Smooth muscle cell (in vitro differentiated cells): ENCODE measurements around the gene ARRB1. TPM values are rescaled to one million over a fixed set of nuclear protein-coding genes. Genes with fewer than 3 reads are reported as not detected.

Source experiments
- DNase-seq: peaks from one replicate; lab custom pipeline; 2025; ENCODE audit not compliant: unreplicated experiment; lab: John Stamatoyannopoulos, UW
- H2AFZ ChIP-seq: fragments of 200-600 bp; sonication (generic); 2 replicates; pipeline ENCODE4 v1.6.0; 2016; ENCODE audit warnings: antibody characterized with exemption, low read depth, mild to moderate bottlenecking
- H3F3A ChIP-seq: fragments of 200-600 bp; sonication (generic); 2 replicates; pipeline ENCODE4 v1.6.0; 2017; ENCODE audit warnings: antibody characterized with exemption, low read depth
- H3K27ac ChIP-seq: fragments of 200-600 bp; sonication (generic); 2 replicates; pipeline ENCODE4 v1.5.1; 2016; ENCODE audit warnings: low read depth, mild to moderate bottlenecking
- H3K27me3 ChIP-seq: fragments of 200-600 bp; sonication (generic); 2 replicates; pipeline ENCODE4 v1.6.1; 2016; ENCODE audit warnings: low read depth, mild to moderate bottlenecking
- H3K36me3 ChIP-seq: fragments of 200-600 bp; sonication (generic); 2 replicates; pipeline ENCODE4 v1.5.1; 2016; ENCODE audit warnings: low read depth
- H3K4me1 ChIP-seq: fragments of 200-600 bp; sonication (generic); 2 replicates; pipeline ENCODE4 v1.5.1; 2016; ENCODE audit warnings: low read depth
- H3K4me2 ChIP-seq: fragments of 200-600 bp; sonication (generic); 2 replicates; pipeline ENCODE4 v1.6.0; 2016; ENCODE audit warnings: mild to moderate bottlenecking
- H3K4me3 ChIP-seq: fragments of 200-600 bp; sonication (generic); 2 replicates; pipeline ENCODE4 v1.5.1; 2016; ENCODE audit warnings: mild to moderate bottlenecking
- H3K79me2 ChIP-seq: fragments of 200-600 bp; sonication (generic); 2 replicates; pipeline ENCODE4 v1.6.0; 2016; ENCODE audit warnings: low read depth, mild to moderate bottlenecking
- H3K9ac ChIP-seq: fragments of 200-600 bp; sonication (generic); 2 replicates; pipeline ENCODE4 v1.6.0; 2016; ENCODE audit warnings: low read depth
- H3K9me3 ChIP-seq: fragments of 200-600 bp; sonication (generic); replicated peaks from 2 replicates; pipeline ENCODE4 v1.5.1; 2016; ENCODE audit warnings: low read depth
- H4K20me1 ChIP-seq: fragments of 200-600 bp; sonication (generic); 2 replicates; pipeline ENCODE4 v1.6.0; 2016; ENCODE audit warnings: low read depth
- CTCF ChIP-seq: fragments of 200-600 bp; sonication (generic); IDR thresholded peaks from 2 replicates; pipeline ENCODE4 v1.5.1; 2017; ENCODE audit warnings: borderline replicate concordance, mild to moderate bottlenecking, antibody characterized with exemption; ENCODE audit not compliant: insufficient read depth, poor library complexity, severe bottlenecking
- WGBS: methylation state at CpG from one replicate; pipeline ENCODE4 v1.1.7; 2016; ENCODE audit warnings: low lambda C conversion rate; 5-methylcytosine and 5-hydroxymethylcytosine counted together
- polyA plus RNA-seq: library from polyadenylated mRNA; unstranded; fragments of >200 nt; fragmentation: Nextera tagmentation; extraction: Ambion mirVana; gene quantifications from 2 replicates; pipeline ENCODE4 v1.2.1, GENCODE V29; 2016
- total RNA-seq: library from RNA; depleted of rRNA; stranded (reverse); fragments of >200 nt; gene quantifications from 2 replicates; pipeline ENCODE4 v1.2.3, GENCODE V29; 2014

The ARRB1 gene
- total and polyA plus RNA-seq, 2 experiments from 2014 or later, result 4.6 to 16.9 TPM

- Histone ChIP-seq H3K4me3 (peak overlapping the region; percentile 79), H3K9me3 (no peaks in the 10 kb centered on the region), H3F3A (peaks cover 38% of the 10 kb centered on the region), H3K79me2 (peaks cover 28% of the 10 kb centered on the region), H3K36me3 (no peaks in the 10 kb centered on the region), H3K4me2 (peak overlapping the region; percentile 98), H3K27me3 (no peaks in the 10 kb centered on the region), H2AFZ (no peak overlapping the region), H4K20me1 (peaks cover 1% of the 10 kb centered on the region), H3K27ac (peak overlapping the region; percentile 71), H3K4me1 (peaks cover 32% of the 10 kb centered on the region), H3K9ac (no peak overlapping the region)
- TF ChIP-seq CTCF, result no peak
- DNase-seq, result no peak
- WGBS, result 82% methylated on average over 4 of the region's 4 CpGs
These were observed 1.8 kb downstream of the ARRB1 start for GRCh38 chr11:75349521-75350116.

- Histone ChIP-seq H3K4me1 (peaks cover 40% of the 10 kb centered on the region), H3K4me2 (peak overlapping the region; percentile 1)
- DNase-seq, result no peak
These were observed 3.5 kb downstream of the ARRB1 start for GRCh38 chr11:75347781-75348566.

GRCh38 chr11:75346912-75347647 lies 4.4 kb downstream of the ARRB1 start:
- Histone ChIP-seq H3K4me2 (peak overlapping the region; percentile 1), H3K27me3 (no peaks in the 10 kb centered on the region), H2AFZ (no peak overlapping the region), H3F3A (peaks cover 38% of the 10 kb centered on the region), H4K20me1 (peaks cover 3% of the 10 kb centered on the region), H3K27ac (peak overlapping the region; percentile 71), H3K9ac (no peak overlapping the region), H3K9me3 (no peaks in the 10 kb centered on the region), H3K79me2 (peaks cover 37% of the 10 kb centered on the region), H3K4me3 (no peak overlapping the region), H3K4me1 (peaks cover 47% of the 10 kb centered on the region), H3K36me3 (no peaks in the 10 kb centered on the region)
- no peak for DNase-seq
- no peak for TF ChIP-seq CTCF
- 84% methylated on average over 11 of the region's 11 CpGs for WGBS

More at GRCh38 chr11:75347781-75348566, 3.5 kb downstream of the ARRB1 start:
- Histone ChIP-seq H2AFZ (no peak overlapping the region), H3K36me3 (no peaks in the 10 kb centered on the region), H3K27me3 (no peaks in the 10 kb centered on the region), H4K20me1 (peaks cover 3% of the 10 kb centered on the region), H3F3A (peaks cover 38% of the 10 kb centered on the region), H3K4me3 (no peak overlapping the region), H3K9ac (no peak overlapping the region), H3K9me3 (no peaks in the 10 kb centered on the region), H3K27ac (peak overlapping the region; percentile 71), H3K79me2 (peaks cover 37% of the 10 kb centered on the region)
- TF ChIP-seq CTCF, result no peak
- WGBS, result 33% methylated on average over 8 of the region's 8 CpGs
